ENCODE data around the gene RAB17. TPM values are rescaled to one million over a fixed set of nuclear protein-coding genes. Genes with fewer than 3 reads are reported as not detected.

Gene RAB17
- total and polyA plus RNA-seq, 2 of the 8 experiments (the other 6 are each of a cell fraction or from before 2014, with no cell fraction given): 42.6 to 83.4 TPM

DNA sequence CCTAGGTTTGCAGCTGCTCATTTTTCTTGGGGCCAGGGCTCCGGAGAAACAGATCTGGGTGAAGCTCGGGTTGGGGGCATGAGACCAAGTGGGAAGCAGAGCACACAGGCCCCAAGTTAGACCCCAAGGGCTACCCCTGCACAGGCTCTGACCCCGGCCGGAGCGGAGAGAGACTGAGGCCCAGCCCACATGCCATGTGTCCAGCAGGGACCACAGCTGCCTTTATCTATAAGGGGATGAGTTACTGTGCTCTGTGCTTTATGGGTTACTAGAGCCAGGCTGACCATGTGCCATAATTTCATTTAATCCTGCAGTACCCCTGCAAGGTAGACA is 54.5 kb downstream of the RAB17 start (continued):
- TF ChIP-seq, protein P1, sequence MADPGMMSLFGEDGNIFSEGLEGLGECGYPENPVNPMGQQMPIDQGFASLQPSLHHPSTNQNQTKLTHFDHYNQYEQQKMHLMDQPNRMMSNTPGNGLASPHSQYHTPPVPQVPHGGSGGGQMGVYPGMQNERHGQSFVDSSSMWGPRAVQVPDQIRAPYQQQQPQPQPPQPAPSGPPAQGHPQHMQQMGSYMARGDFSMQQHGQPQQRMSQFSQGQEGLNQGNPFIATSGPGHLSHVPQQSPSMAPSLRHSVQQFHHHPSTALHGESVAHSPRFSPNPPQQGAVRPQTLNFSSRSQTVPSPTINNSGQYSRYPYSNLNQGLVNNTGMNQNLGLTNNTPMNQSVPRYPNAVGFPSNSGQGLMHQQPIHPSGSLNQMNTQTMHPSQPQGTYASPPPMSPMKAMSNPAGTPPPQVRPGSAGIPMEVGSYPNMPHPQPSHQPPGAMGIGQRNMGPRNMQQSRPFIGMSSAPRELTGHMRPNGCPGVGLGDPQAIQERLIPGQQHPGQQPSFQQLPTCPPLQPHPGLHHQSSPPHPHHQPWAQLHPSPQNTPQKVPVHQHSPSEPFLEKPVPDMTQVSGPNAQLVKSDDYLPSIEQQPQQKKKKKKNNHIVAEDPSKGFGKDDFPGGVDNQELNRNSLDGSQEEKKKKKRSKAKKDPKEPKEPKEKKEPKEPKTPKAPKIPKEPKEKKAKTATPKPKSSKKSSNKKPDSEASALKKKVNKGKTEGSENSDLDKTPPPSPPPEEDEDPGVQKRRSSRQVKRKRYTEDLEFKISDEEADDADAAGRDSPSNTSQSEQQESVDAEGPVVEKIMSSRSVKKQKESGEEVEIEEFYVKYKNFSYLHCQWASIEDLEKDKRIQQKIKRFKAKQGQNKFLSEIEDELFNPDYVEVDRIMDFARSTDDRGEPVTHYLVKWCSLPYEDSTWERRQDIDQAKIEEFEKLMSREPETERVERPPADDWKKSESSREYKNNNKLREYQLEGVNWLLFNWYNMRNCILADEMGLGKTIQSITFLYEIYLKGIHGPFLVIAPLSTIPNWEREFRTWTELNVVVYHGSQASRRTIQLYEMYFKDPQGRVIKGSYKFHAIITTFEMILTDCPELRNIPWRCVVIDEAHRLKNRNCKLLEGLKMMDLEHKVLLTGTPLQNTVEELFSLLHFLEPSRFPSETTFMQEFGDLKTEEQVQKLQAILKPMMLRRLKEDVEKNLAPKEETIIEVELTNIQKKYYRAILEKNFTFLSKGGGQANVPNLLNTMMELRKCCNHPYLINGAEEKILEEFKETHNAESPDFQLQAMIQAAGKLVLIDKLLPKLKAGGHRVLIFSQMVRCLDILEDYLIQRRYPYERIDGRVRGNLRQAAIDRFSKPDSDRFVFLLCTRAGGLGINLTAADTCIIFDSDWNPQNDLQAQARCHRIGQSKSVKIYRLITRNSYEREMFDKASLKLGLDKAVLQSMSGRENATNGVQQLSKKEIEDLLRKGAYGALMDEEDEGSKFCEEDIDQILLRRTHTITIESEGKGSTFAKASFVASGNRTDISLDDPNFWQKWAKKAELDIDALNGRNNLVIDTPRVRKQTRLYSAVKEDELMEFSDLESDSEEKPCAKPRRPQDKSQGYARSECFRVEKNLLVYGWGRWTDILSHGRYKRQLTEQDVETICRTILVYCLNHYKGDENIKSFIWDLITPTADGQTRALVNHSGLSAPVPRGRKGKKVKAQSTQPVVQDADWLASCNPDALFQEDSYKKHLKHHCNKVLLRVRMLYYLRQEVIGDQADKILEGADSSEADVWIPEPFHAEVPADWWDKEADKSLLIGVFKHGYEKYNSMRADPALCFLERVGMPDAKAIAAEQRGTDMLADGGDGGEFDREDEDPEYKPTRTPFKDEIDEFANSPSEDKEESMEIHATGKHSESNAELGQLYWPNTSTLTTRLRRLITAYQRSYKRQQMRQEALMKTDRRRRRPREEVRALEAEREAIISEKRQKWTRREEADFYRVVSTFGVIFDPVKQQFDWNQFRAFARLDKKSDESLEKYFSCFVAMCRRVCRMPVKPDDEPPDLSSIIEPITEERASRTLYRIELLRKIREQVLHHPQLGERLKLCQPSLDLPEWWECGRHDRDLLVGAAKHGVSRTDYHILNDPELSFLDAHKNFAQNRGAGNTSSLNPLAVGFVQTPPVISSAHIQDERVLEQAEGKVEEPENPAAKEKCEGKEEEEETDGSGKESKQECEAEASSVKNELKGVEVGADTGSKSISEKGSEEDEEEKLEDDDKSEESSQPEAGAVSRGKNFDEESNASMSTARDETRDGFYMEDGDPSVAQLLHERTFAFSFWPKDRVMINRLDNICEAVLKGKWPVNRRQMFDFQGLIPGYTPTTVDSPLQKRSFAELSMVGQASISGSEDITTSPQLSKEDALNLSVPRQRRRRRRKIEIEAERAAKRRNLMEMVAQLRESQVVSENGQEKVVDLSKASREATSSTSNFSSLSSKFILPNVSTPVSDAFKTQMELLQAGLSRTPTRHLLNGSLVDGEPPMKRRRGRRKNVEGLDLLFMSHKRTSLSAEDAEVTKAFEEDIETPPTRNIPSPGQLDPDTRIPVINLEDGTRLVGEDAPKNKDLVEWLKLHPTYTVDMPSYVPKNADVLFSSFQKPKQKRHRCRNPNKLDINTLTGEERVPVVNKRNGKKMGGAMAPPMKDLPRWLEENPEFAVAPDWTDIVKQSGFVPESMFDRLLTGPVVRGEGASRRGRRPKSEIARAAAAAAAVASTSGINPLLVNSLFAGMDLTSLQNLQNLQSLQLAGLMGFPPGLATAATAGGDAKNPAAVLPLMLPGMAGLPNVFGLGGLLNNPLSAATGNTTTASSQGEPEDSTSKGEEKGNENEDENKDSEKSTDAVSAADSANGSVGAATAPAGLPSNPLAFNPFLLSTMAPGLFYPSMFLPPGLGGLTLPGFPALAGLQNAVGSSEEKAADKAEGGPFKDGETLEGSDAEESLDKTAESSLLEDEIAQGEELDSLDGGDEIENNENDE (IDR thresholded peaks at IDR 0.05; ENCODE audit: insufficient replicate concordance, low read length): no peak
- TF ChIP-seq SUZ12 (IDR thresholded peaks at IDR 0.05; ENCODE audit: low read length) (no peak), CREB1 (IDR thresholded peaks at IDR 0.05) (no peak), POU5F1 (IDR thresholded peaks at IDR 0.05; ENCODE audit: low read depth, low read length) (no peak), SIN3A (conservative IDR thresholded peaks at IDR 0.05 in 1 of 2, IDR thresholded peaks at IDR 0.05 in 1 of 2; ENCODE audit: low read depth in 1 of 2, low read length in 2 of 2) (no peak), CTBP2 (IDR thresholded peaks at IDR 0.05; ENCODE audit: borderline replicate concordance, insufficient read depth, insufficient read length, low read length) (no peak), CHD1 (IDR thresholded peaks at IDR 0.05; ENCODE audit: low read depth, low read length) (no peak)
- TF ChIP-seq, protein P2, sequence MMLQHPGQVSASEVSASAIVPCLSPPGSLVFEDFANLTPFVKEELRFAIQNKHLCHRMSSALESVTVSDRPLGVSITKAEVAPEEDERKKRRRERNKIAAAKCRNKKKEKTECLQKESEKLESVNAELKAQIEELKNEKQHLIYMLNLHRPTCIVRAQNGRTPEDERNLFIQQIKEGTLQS (IDR thresholded peaks at IDR 0.05; ENCODE audit: insufficient read depth, low read depth, low read length): no peak

Data from H1 (cell line).